ENCODE measurements around the gene CAMK1G. TPM values are rescaled to one million over a fixed set of nuclear protein-coding genes. Genes with fewer than 3 reads are reported as not detected.

The CAMK1G gene
- total and polyA plus RNA-seq, 9 of the 15 experiments (the other 6 are each of a cell fraction or from before 2014, with no cell fraction given) = not detected

- no peak for TF ChIP-seq ZHX1 (conservative IDR thresholded peaks at IDR 0.05; ENCODE audit: low read length)
- peak; percentile 55 for TF ChIP-seq NEUROD1 (IDR thresholded peaks at IDR 0.05; ENCODE audit: borderline replicate concordance, low read depth, low read length, partially characterized antibody)
- TF ChIP-seq TEAD1 (CRISPR knock-in tag; IDR thresholded peaks at IDR 0.05) = peak; percentile 93 to 96
- peak; percentile 94 for TF ChIP-seq CBFA2T3 (IDR thresholded peaks at IDR 0.05)
- TF ChIP-seq RB1 (IDR thresholded peaks at IDR 0.05; ENCODE audit: low read depth) = no peak
- TF ChIP-seq PTTG1 (tag; IDR thresholded peaks at IDR 0.05; ENCODE audit: low read depth) = no peak
- TF ChIP-seq ZNF140 (CRISPR knock-in tag; IDR thresholded peaks at IDR 0.05) = no peak
- peak; percentile 47; the same call in 1 of the 2 replicates for TF ChIP-seq CHAMP1 (IDR thresholded peaks at IDR 0.05)
- TF ChIP-seq ZNF445 (CRISPR knock-in tag; IDR thresholded peaks at IDR 0.05; ENCODE audit: low read depth) = 0 out of 2 replicates have a peak, but pooled peaks have one; percentile 20
- TF ChIP-seq ZNF277 (CRISPR knock-in tag; IDR thresholded peaks at IDR 0.05; ENCODE audit: borderline replicate concordance) = no peak
- peak; percentile 98 for TF ChIP-seq TEAD4 (IDR thresholded peaks at IDR 0.05; ENCODE audit: low read length)
- TF ChIP-seq TEAD4 (CRISPR knock-in tag; IDR thresholded peaks at IDR 0.05; ENCODE audit: borderline replicate concordance) = no peak
- TF ChIP-seq NFRKB (IDR thresholded peaks at IDR 0.05; ENCODE audit: low read depth) = no peak; the same call in 1 of the 2 replicates
- TF ChIP-seq DPF2 (IDR thresholded peaks at IDR 0.05) = peak; percentile 96
- peak; percentile 20; the same call in 1 of the 2 replicates for TF ChIP-seq GABPA (tag; conservative IDR thresholded peaks at IDR 0.05; ENCODE audit: low read depth)
- TF ChIP-seq C11orf30 (IDR thresholded peaks at IDR 0.05; ENCODE audit: low read depth) = peak; percentile 39; the same call in 1 of the 2 replicates
- peak; percentile 61 to 75; a peak in 3 of 4 replicates for TF ChIP-seq FOXK2 (conservative IDR thresholded peaks at IDR 0.05 in 1 of 2, IDR thresholded peaks at IDR 0.05 in 1 of 2; ENCODE audit: low read depth in 2 of 2)
- TF ChIP-seq MAFK (IDR thresholded peaks at IDR 0.05; ENCODE audit: low read length) = peak; percentile 45; the same call in 1 of the 2 replicates
- TF ChIP-seq HDAC3 (IDR thresholded peaks at IDR 0.05; ENCODE audit: borderline replicate concordance, partially characterized antibody) = peak; percentile 46
- peak; percentile 78 for TF ChIP-seq SOX6 (IDR thresholded peaks at IDR 0.05)
- peak; percentile 84 for TF ChIP-seq KLF6 (CRISPR knock-in tag; IDR thresholded peaks at IDR 0.05; ENCODE audit: borderline replicate concordance)
Observed at GRCh38 chr1:209645574-209646452, 62.3 kb downstream of the CAMK1G start (continued).
